Coronary artery (tissue), 2 donors: ENCODE data around the gene EOLA1.
A peak's percentile ranks its signal among the peaks of the same experiment; 100 is the strongest.
"Not testable (repeated sequence)": the region's sequence is repeated elsewhere in the genome, so short reads cannot be mapped to it uniquely, and the experiment has no call there.

ENCODE experiments used
- DNase-seq: peaks from one replicate; pipeline ENCODE4 v3.0.0-alpha.2; 2017; ENCODE audit warnings: low spot score
- H3K27ac ChIP-seq, 2 donors: fragments of 200-600 bp; sonication (generic); one replicate each; pipeline ENCODE4 v1.5.1; 2016 to 2019
- H3K4me3 ChIP-seq: fragments of 200-600 bp; sonication (generic); 2 replicates; pipeline ENCODE4 v1.5.1; 2016; ENCODE audit warnings: mild to moderate bottlenecking, moderate library complexity
- CTCF ChIP-seq: fragments of 200-600 bp; sonication (generic); IDR thresholded peaks from one replicate; pipeline ENCODE4 v1.5.1; 2019; ENCODE audit warnings: antibody characterized with exemption

Gene EOLA1

GRCh38 chrX:149527705-149528104 lies 13.1 kb upstream of the EOLA1 start:
- Histone ChIP-seq H3K27ac (no peak overlapping the region), H3K4me3 (no peak overlapping the region)
- no peak for DNase-seq
- no peak for TF ChIP-seq CTCF

- TF ChIP-seq CTCF: no peak
- Histone ChIP-seq H3K4me3 (no peak overlapping the region), H3K27ac (no peak overlapping the region)
- no peak for DNase-seq
These were observed 12.4 kb upstream of the EOLA1 start for GRCh38 chrX:149528381-149528780.

GRCh38 chrX:149531599-149531998 lies 9.2 kb upstream of the EOLA1 start:
- TF ChIP-seq CTCF: no peak
- DNase-seq: no peak
- Histone ChIP-seq H3K4me3 (no peak overlapping the region), H3K27ac (no peak overlapping the region)

GRCh38 chrX:149532868-149533267 lies 7.9 kb upstream of the EOLA1 start:
- H3K27ac ChIP-seq, DNase-seq, H3K4me3 ChIP-seq: not testable (repeated sequence)

- H3K4me3 ChIP-seq, H3K27ac ChIP-seq, DNase-seq: not testable (repeated sequence)
These were observed 6.8 kb upstream of the EOLA1 start for GRCh38 chrX:149533999-149534398.

GRCh38 chrX:149534926-149535602 lies 5.7 kb upstream of the EOLA1 start:
- H3K4me3 ChIP-seq, H3K27ac ChIP-seq: not testable (repeated sequence)
- DNase-seq: peak; percentile 5

GRCh38 chrX:149537474-149537873 lies 3.3 kb upstream of the EOLA1 start:
- not testable (repeated sequence) for DNase-seq, H3K4me3 ChIP-seq, H3K27ac ChIP-seq

- no peak for TF ChIP-seq CTCF
- peak; percentile 92 for DNase-seq
- H3K4me3 ChIP-seq: peak overlapping the region; percentile 81
- H3K27ac ChIP-seq: peak overlapping the region; percentile 60 to 92
These were observed 1.3 kb upstream of the EOLA1 start for GRCh38 chrX:149539283-149540130.

- H3K4me3 ChIP-seq: peak overlapping the region; percentile 81
- no peak for TF ChIP-seq CTCF
- DNase-seq: peak; percentile 91
- H3K27ac ChIP-seq: peak overlapping the region; percentile 79 to 92
These were observed 636 bp upstream of the EOLA1 start for GRCh38 chrX:149540131-149540620.
